Measurements from ENCODE around the gene PARD3B. TPM values are rescaled to one million over a fixed set of nuclear protein-coding genes. Genes with fewer than 3 reads are reported as not detected.

Gene PARD3B
- total RNA-seq, 1 donor from 2014 or later = 18.4 TPM

DNA sequence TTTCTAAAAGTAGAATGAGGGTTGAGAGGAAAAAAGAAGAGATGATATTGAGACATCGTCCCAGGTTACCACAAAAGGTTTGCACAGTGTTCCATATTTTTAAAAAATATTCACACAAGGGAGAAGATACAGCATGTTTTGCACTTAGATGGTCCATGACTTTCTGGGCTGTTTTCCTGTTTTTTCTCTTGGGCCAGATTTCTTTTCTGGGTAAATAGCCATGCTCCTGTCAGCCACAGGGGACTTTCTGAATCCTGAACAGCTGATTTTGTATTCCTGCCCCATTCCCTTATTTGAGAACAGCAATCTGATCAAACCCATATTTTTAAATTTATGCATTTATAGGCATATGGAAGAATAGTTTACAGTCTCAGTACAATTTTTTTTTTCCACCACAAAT, 951.1 kb downstream of the PARD3B start:
- H3K36me3 Mint-ChIP-seq (ENCODE audit: low read depth) = peaks cover 7% of the 10 kb centered on the region
- TF ChIP-seq CTCF (conservative IDR thresholded peaks at IDR 0.05) = no peak
- no peaks in the 10 kb centered on the region for H3K27me3 Mint-ChIP-seq (ENCODE audit: low read depth)
- no peak overlapping the region for H3K4me3 Mint-ChIP-seq
- H3K4me1 Mint-ChIP-seq = peaks cover 23% of the 10 kb centered on the region
- no peak for DNase-seq (ENCODE audit: low read depth, low spot score)
- no peak overlapping the region for H3K27ac Mint-ChIP-seq (ENCODE audit: unreplicated experiment)
- H3K9me3 Mint-ChIP-seq = peaks cover 3% of the 10 kb centered on the region

GRCh38 chr2:205496772-205497171, 951.5 kb downstream of the PARD3B start:
- Mint-ChIP-seq H3K36me3 (ENCODE audit: low read depth) (peaks cover 6% of the 10 kb centered on the region), H3K4me3 (no peak overlapping the region), H3K27ac (ENCODE audit: unreplicated experiment) (no peak overlapping the region), H3K9me3 (peaks cover 3% of the 10 kb centered on the region), H3K27me3 (ENCODE audit: low read depth) (no peaks in the 10 kb centered on the region), H3K4me1 (peaks cover 23% of the 10 kb centered on the region)
- DNase-seq (ENCODE audit: low read depth, low spot score) = no peak
- no peak for TF ChIP-seq CTCF (conservative IDR thresholded peaks at IDR 0.05)

DNA sequence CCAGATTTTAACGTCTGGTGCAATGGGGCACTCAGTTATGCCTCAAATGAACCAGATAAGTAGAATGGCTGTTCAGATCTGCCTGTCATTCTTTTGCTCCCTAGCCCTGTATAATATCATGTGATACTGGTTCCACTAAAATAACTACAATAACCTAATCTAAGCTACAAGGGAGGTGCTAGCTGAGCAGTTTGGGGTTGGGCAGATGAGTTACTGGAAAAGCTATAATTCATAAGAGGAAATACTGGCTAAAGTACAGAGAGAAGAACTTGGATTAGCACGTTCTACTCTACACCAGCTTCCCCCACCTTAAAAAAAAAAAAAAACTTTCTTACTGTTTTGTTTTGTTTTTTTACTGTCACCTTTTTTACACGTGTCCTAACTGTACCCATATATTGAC, 953.7 kb downstream of the PARD3B start:
- H3K4me3 Mint-ChIP-seq = no peak overlapping the region
- no peak overlapping the region for H3K27ac Mint-ChIP-seq (ENCODE audit: unreplicated experiment)
- no peak for TF ChIP-seq CTCF (conservative IDR thresholded peaks at IDR 0.05)
- H3K36me3 Mint-ChIP-seq (ENCODE audit: low read depth) = peaks cover 12% of the 10 kb centered on the region
- peaks cover 23% of the 10 kb centered on the region for H3K4me1 Mint-ChIP-seq
- no peaks in the 10 kb centered on the region for H3K27me3 Mint-ChIP-seq (ENCODE audit: low read depth)
- H3K9me3 Mint-ChIP-seq = peaks cover 3% of the 10 kb centered on the region
- DNase-seq (ENCODE audit: low read depth, low spot score) = no peak

DNA sequence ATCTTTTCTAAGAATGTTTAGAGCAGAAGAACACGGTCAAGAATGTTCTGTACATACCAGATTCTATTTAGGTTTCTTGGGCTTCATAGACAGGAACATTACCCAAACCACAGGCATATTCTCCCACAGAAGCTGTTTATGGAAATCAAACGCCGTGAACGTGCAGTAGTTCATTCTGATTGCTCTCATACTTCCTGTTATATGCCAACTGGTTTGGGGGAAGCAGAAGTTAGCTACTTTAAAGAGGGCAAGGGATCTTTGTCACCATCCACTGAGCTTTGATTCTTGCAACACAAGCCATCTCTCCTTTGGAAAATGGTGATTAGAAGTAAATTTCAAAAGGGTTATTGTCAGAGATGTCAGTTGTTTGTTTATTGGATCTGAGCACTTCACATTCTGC, 954.8 kb downstream of the PARD3B start:
- Mint-ChIP-seq H3K36me3 (ENCODE audit: low read depth) (peaks cover 12% of the 10 kb centered on the region), H3K27ac (ENCODE audit: unreplicated experiment) (no peak overlapping the region), H3K4me3 (no peak overlapping the region), H3K9me3 (peaks cover 3% of the 10 kb centered on the region), H3K4me1 (peaks cover 23% of the 10 kb centered on the region), H3K27me3 (ENCODE audit: low read depth) (no peaks in the 10 kb centered on the region)
- no peak for DNase-seq (ENCODE audit: low read depth, low spot score)
- TF ChIP-seq CTCF (conservative IDR thresholded peaks at IDR 0.05) = no peak

GRCh38 chr2:205500951-205501350, 955.7 kb downstream of the PARD3B start:
- peak overlapping the region; percentile 91 for H3K27ac Mint-ChIP-seq (ENCODE audit: unreplicated experiment)
- H3K4me1 Mint-ChIP-seq = peaks cover 21% of the 10 kb centered on the region
- H3K4me3 Mint-ChIP-seq = no peak overlapping the region
- peaks cover 3% of the 10 kb centered on the region for H3K9me3 Mint-ChIP-seq
- H3K36me3 Mint-ChIP-seq (ENCODE audit: low read depth) = peaks cover 12% of the 10 kb centered on the region
- no peaks in the 10 kb centered on the region for H3K27me3 Mint-ChIP-seq (ENCODE audit: low read depth)
- no peak for DNase-seq (ENCODE audit: low read depth, low spot score)
- no peak for TF ChIP-seq CTCF (conservative IDR thresholded peaks at IDR 0.05)

- H3K4me1 Mint-ChIP-seq = peaks cover 14% of the 10 kb centered on the region
- peaks cover 17% of the 10 kb centered on the region for H3K36me3 Mint-ChIP-seq (ENCODE audit: low read depth)
- H3K27me3 Mint-ChIP-seq (ENCODE audit: low read depth) = no peaks in the 10 kb centered on the region
- no peak overlapping the region for H3K27ac Mint-ChIP-seq (ENCODE audit: unreplicated experiment)
- no peak for DNase-seq (ENCODE audit: low read depth, low spot score)
- TF ChIP-seq CTCF (conservative IDR thresholded peaks at IDR 0.05) = no peak
- H3K9me3 Mint-ChIP-seq = peaks cover 7% of the 10 kb centered on the region
- H3K4me3 Mint-ChIP-seq = no peak overlapping the region
These were observed 956.6 kb downstream of the PARD3B start for GRCh38 chr2:205501826-205502225.

All from neural crest cell (in vitro differentiated cells).